Measurements from ENCODE around the gene CFL1. TPM values are rescaled to one million over a fixed set of nuclear protein-coding genes. Genes with fewer than 3 reads are reported as not detected.

Gene CFL1
- total and polyA plus RNA-seq, 4 donors: 387 to 1,282 (median 730) TPM

DNA sequence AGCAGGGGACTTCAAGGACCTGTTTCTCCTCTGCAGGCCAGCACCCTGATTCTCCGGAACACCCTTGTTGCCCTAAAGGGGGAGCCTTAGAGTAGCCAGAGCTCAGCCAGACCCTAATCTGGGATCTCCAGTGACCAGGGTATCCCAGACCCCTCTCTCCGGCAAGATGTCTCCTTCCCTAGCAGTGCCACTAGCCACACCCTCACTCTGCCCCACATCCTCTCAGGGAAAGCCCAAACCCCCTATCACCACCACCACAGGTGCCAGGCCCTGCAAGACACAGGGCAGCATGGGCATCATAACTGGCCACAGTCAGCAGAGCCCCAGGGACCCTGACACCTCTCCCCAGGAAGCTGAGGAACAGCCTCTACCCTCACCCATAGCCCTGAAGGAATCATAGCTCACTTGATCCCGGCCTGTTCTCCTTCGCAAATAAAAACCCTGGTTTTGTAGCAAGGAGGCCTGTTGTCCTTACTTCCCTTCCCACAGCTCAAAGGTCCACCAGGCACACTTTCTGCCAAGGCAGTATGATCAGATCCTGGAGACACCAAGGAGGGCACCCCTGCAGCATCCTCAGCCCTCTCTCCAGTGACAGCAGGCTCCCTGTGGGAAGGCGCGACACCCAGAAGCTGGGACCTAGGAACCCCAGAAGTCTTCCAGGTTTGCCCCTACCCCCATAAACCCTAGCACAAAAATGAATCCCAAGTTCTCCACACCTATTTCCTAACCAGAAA lies 4.6 kb downstream of the CFL1 start:
- Histone ChIP-seq H3K27ac (ENCODE audit: low read depth in 1 of 2, low read length in 1 of 2) (no peak overlapping the region), H3K36me3 (ENCODE audit: control insufficient read depth in 4 of 4, insufficient read depth in 4 of 4, low read length in 4 of 4) (peaks cover 24 to 53% (median 31%) of the 10 kb centered on the region in 4 donors), H3K27me3 (ENCODE audit: control insufficient read depth in 3 of 3, insufficient read depth in 3 of 3, low read length in 2 of 3) (no peaks in the 10 kb centered on the region), H3K9ac (ENCODE audit: insufficient read depth in 1 of 2, low read length in 2 of 2) (no peak overlapping the region), H3K4me1 (ENCODE audit: control insufficient read depth in 5 of 5, insufficient read depth in 5 of 5, low read length in 5 of 5) (peaks cover 0 to 15% (median 8%) of the 10 kb centered on the region in 5 donors), H3K4me3 (no peak overlapping the region), H3K9me3 (ENCODE audit: control insufficient read depth in 4 of 4, insufficient read depth in 3 of 4, low read length in 3 of 4) (peaks cover 0 to 6% (median 2%) of the 10 kb centered on the region in 4 donors)
- no peak for ATAC-seq (ENCODE audit: insufficient read depth, low FRiP score)
- 91 to 95% methylated on average over 6 of the region's 6 CpGs for WGBS, 2 donors
- TF ChIP-seq, protein P1, sequence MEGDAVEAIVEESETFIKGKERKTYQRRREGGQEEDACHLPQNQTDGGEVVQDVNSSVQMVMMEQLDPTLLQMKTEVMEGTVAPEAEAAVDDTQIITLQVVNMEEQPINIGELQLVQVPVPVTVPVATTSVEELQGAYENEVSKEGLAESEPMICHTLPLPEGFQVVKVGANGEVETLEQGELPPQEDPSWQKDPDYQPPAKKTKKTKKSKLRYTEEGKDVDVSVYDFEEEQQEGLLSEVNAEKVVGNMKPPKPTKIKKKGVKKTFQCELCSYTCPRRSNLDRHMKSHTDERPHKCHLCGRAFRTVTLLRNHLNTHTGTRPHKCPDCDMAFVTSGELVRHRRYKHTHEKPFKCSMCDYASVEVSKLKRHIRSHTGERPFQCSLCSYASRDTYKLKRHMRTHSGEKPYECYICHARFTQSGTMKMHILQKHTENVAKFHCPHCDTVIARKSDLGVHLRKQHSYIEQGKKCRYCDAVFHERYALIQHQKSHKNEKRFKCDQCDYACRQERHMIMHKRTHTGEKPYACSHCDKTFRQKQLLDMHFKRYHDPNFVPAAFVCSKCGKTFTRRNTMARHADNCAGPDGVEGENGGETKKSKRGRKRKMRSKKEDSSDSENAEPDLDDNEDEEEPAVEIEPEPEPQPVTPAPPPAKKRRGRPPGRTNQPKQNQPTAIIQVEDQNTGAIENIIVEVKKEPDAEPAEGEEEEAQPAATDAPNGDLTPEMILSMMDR (IDR thresholded peaks at IDR 0.05; ENCODE audit: control extremely low read depth, extremely low read depth): no peak
- DNase-seq: no peak

- H3K4me1 ChIP-seq (ENCODE audit: control insufficient read depth in 5 of 5, insufficient read depth in 5 of 5, low read length in 5 of 5): peaks cover 0 to 14% (median 8%) of the 10 kb centered on the region in 5 donors
- no peak overlapping the region for H3K4me3 ChIP-seq
- ATAC-seq (ENCODE audit: insufficient read depth, low FRiP score) (no peak), DNase-seq (peak in 1 of 3 donors; percentile 10)
- TF ChIP-seq, protein P1 (IDR thresholded peaks at IDR 0.05; ENCODE audit: control extremely low read depth, extremely low read depth): no peak
- no peak overlapping the region for H3K9ac ChIP-seq (ENCODE audit: insufficient read depth in 1 of 2, low read length in 2 of 2)
- 93 to 94% methylated on average over 26 to 33 of the region's 33 CpGs for WGBS, 2 donors
- peaks cover 24 to 53% (median 31%) of the 10 kb centered on the region in 4 donors for H3K36me3 ChIP-seq (ENCODE audit: control insufficient read depth in 4 of 4, insufficient read depth in 4 of 4, low read length in 4 of 4)
- H3K27ac ChIP-seq (ENCODE audit: low read depth in 1 of 2, low read length in 1 of 2): no peak overlapping the region
- peaks cover 0 to 6% (median 2%) of the 10 kb centered on the region in 4 donors for H3K9me3 ChIP-seq (ENCODE audit: control insufficient read depth in 4 of 4, insufficient read depth in 3 of 4, low read length in 3 of 4)
- H3K27me3 ChIP-seq (ENCODE audit: control insufficient read depth in 3 of 3, insufficient read depth in 3 of 3, low read length in 2 of 3): no peaks in the 10 kb centered on the region
Measured at GRCh38 chr11:65852508-65853245, 5.3 kb downstream of the CFL1 start.

- WGBS, 2 donors: 90 to 96% methylated on average over 10 of the region's 10 CpGs
- H3K36me3 ChIP-seq (ENCODE audit: control insufficient read depth in 4 of 4, insufficient read depth in 4 of 4, low read length in 4 of 4): peaks cover 24 to 53% (median 29%) of the 10 kb centered on the region in 4 donors
Measured at GRCh38 chr11:65851811-65852507, 6.0 kb downstream of the CFL1 start.

More at GRCh38 chr11:65851811-65852507, 6.0 kb downstream of the CFL1 start:
- peak in 1 of 3 donors; percentile 11 for DNase-seq
- Histone ChIP-seq H3K4me3 (no peak overlapping the region), H3K9me3 (ENCODE audit: control insufficient read depth in 4 of 4, insufficient read depth in 3 of 4, low read length in 3 of 4) (peaks cover 0 to 6% (median 2%) of the 10 kb centered on the region in 4 donors), H3K27ac (ENCODE audit: low read depth in 1 of 2, low read length in 1 of 2) (no peak overlapping the region), H3K9ac (ENCODE audit: insufficient read depth in 1 of 2, low read length in 2 of 2) (no peak overlapping the region), H3K27me3 (ENCODE audit: control insufficient read depth in 3 of 3, insufficient read depth in 3 of 3, low read length in 2 of 3) (no peaks in the 10 kb centered on the region), H3K4me1 (ENCODE audit: control insufficient read depth in 5 of 5, insufficient read depth in 5 of 5, low read length in 5 of 5) (peaks cover 0 to 14% (median 8%) of the 10 kb centered on the region in 5 donors)
- ATAC-seq (ENCODE audit: insufficient read depth, low FRiP score): no peak
- TF ChIP-seq, protein P1 (IDR thresholded peaks at IDR 0.05; ENCODE audit: control extremely low read depth, extremely low read depth): no peak

Data from lung (tissue), 12 donors.